A673 (cell line): ENCODE data around the gene ADCYAP1. TPM values are rescaled to one million over a fixed set of nuclear protein-coding genes. Genes with fewer than 3 reads are reported as not detected.

Experiments
- BruUV-seq: library from RNA; stranded (reverse); fragments of 400-500 nt; replicated peaks from 2 replicates; lab custom pipeline; 2021; lab: Mats Ljungman, UMichigan
- CTCF ChIA-PET: fragments of 300-600 bp; sonication (Branson Sonifier 250); formaldehyde crosslinking; loops from one replicate; lab custom pipeline; 2022; ENCODE audit warnings: antibody characterized with exemption; lab: Charles Lee
- POLR2A ChIA-PET: fragments of 300-600 bp; sonication (Branson Sonifier 250); formaldehyde crosslinking; loops from one replicate; lab custom pipeline; 2022; ENCODE audit warnings: antibody characterized with exemption; ENCODE audit not compliant: low non-redundant PET; lab: Charles Lee
- DNase-seq: peaks from one replicate; pipeline ENCODE4 v3.0.0-alpha.2; 2015; ENCODE audit warnings: low spot score
- H3K27ac ChIP-seq: fragments of 200-600 bp; sonication (generic); 2 replicates; pipeline ENCODE4 v1.5.1; 2016; ENCODE audit warnings: mixed run types, low read depth, mild to moderate bottlenecking, mixed read lengths, antibody characterized with exemption, low read length; ENCODE audit not compliant: poor library complexity, severe bottlenecking
- H3K27me3 ChIP-seq: fragments of 200-600 bp; sonication (generic); replicated peaks from 2 replicates; pipeline ENCODE4 v1.6.1; 2017; ENCODE audit warnings: mixed run types, low read depth, mild to moderate bottlenecking, mixed read lengths, antibody characterized with exemption, low read length; ENCODE audit not compliant: insufficient read depth, poor library complexity
- H3K36me3 ChIP-seq: fragments of 200-600 bp; sonication (generic); 2 replicates; pipeline ENCODE4 v1.6.1; 2016; ENCODE audit warnings: mixed run types, mild to moderate bottlenecking, mixed read lengths, antibody characterized with exemption, low read length; ENCODE audit not compliant: insufficient read depth, poor library complexity, severe bottlenecking
- H3K4me1 ChIP-seq: fragments of 200-600 bp; sonication (generic); 2 replicates; pipeline ENCODE4 v1.6.1; 2017; ENCODE audit warnings: mixed run types, mild to moderate bottlenecking, mixed read lengths, antibody characterized with exemption, low read length; ENCODE audit not compliant: insufficient read depth, poor library complexity, severe bottlenecking
- H3K4me3 ChIP-seq: fragments of 200-600 bp; sonication (generic); 2 replicates; pipeline ENCODE4 v1.5.1; 2016; ENCODE audit warnings: low read depth, mixed run types, mild to moderate bottlenecking, mixed read lengths, low read length; ENCODE audit not compliant: poor library complexity, severe bottlenecking
- H3K9me3 ChIP-seq: fragments of 200-600 bp; sonication (generic); 2 replicates; pipeline ENCODE4 v1.6.1; 2016; ENCODE audit warnings: mixed run types, low read depth, mild to moderate bottlenecking, mixed read lengths, antibody characterized with exemption, low read length; ENCODE audit not compliant: poor library complexity, severe bottlenecking
- EZH2 ChIP-seq: fragments of 200-600 bp; sonication (generic); IDR thresholded peaks from 2 replicates; pipeline ENCODE4 v1.6.1; 2017; ENCODE audit warnings: borderline replicate concordance, low read depth, mild to moderate bottlenecking, mixed read lengths, antibody characterized with exemption, low read length; ENCODE audit not compliant: poor library complexity, severe bottlenecking
- intact Hi-C: fragments of 100-400 bp; cut with micrococcal nuclease; formaldehyde crosslinking; loops from one replicate; pipeline ENCODE4 v1.10.0; 2022; ENCODE audit not compliant: unreplicated experiment
- total RNA-seq: library from RNA; stranded (reverse); gene quantifications from 2 replicates; pipeline ENCODE4 v1.2.3, GENCODE V29; 2021
- TF ChIP-seq, protein P1 (sequence below): fragments of 300-800, 200-600 bp; sonication (generic); conservative IDR thresholded peaks from 2 replicates; pipeline ENCODE4 v1.5.1; 2017; ENCODE audit warnings: low read depth, mild to moderate bottlenecking, antibody characterized with exemption, low read length, moderate library complexity, mixed read lengths

ADCYAP1 gene
- total RNA-seq, 1 experiment from 2014 or later = not detected

DNA sequence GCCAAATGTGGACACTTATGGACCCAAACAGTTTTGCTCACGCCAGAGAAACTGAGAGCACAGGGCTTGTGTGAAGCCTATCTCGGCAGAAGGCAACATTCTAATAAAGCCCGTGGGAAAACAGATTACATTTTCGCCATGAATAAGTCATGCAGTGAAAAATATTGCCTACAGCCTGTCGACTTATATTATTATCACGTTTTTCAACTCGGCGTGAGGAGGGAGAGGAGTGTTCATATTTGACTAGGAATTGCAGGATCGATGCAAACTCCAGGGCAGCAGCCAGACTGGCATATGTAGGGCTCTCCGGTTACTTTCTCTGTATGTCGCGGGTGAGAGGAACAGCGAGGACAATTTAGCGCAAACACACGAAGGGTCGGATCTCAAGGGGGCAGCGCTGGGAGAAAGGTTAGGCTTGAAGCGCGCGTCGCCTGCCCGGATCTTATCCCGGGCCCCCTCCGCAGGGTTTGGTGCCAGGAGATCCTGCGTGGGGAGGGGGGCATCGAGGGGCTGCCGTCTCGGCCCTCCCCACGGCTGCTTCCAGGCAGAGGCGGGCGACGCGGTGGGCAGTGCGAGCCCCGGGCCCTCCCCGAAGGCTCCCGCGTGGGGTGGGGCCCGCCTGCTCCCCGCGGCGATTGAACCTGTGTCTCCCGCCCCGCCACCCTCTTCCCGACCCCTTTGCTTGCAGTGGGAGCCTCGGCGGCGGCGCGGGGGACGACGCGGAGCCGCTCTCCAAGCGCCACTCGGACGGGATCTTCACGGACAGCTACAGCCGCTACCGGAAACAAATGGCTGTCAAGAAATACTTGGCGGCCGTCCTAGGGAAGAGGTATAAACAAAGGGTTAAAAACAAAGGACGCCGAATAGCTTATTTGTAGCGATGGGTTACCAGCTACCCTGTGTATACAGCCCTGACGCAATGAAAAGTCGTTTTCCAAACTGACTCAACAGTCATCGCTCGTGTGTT is 4.4 kb downstream of the ADCYAP1 start:
- ChIA-PET CTCF (no interaction called here), POLR2A (no interaction called here)
- Histone ChIP-seq H3K9me3 (no peaks in the 10 kb centered on the region), H3K4me1 (peaks cover 14% of the 10 kb centered on the region), H3K4me3 (no peak overlapping the region), H3K36me3 (no peaks in the 10 kb centered on the region), H3K27me3 (peaks cover 100% of the 10 kb centered on the region), H3K27ac (no peak overlapping the region)
- DNase-seq = no peak
- intact Hi-C loops = no loop called here
- TF ChIP-seq, protein P1, sequence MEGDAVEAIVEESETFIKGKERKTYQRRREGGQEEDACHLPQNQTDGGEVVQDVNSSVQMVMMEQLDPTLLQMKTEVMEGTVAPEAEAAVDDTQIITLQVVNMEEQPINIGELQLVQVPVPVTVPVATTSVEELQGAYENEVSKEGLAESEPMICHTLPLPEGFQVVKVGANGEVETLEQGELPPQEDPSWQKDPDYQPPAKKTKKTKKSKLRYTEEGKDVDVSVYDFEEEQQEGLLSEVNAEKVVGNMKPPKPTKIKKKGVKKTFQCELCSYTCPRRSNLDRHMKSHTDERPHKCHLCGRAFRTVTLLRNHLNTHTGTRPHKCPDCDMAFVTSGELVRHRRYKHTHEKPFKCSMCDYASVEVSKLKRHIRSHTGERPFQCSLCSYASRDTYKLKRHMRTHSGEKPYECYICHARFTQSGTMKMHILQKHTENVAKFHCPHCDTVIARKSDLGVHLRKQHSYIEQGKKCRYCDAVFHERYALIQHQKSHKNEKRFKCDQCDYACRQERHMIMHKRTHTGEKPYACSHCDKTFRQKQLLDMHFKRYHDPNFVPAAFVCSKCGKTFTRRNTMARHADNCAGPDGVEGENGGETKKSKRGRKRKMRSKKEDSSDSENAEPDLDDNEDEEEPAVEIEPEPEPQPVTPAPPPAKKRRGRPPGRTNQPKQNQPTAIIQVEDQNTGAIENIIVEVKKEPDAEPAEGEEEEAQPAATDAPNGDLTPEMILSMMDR = no peak
- peak; percentile 91 for TF ChIP-seq EZH2
- no TSS peak for BruUV-seq

DNA sequence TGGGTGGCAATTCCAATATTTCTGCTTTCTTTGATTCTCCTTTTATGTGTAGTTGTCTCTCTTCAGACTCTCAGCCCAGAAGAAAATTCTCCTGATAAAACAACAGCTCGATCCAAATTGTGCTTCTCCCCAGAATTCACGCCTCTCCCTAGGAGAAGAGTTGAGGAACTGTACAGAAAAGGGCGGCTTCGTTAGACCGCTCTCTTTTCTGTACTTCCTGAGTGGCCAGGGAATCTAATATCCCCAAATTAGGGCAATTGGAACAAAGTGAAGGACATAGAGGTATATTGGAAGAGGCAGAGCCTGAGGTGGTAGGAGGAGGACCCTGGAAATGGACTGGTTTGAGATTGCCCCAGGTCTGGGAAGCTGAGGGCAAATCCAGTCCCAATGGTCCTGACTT is 5.6 kb downstream of the ADCYAP1 start:
- no peaks in the 10 kb centered on the region for H3K9me3 ChIP-seq
- DNase-seq = no peak
- no TSS peak for BruUV-seq
- POLR2A ChIA-PET = no interaction called here
- peaks cover 14% of the 10 kb centered on the region for H3K4me1 ChIP-seq
- CTCF ChIA-PET = no interaction called here
- H3K27ac ChIP-seq = no peak overlapping the region
- no peak for TF ChIP-seq EZH2
- TF ChIP-seq, protein P1 = no peak
- H3K27me3 ChIP-seq = peaks cover 92% of the 10 kb centered on the region
- no peak overlapping the region for H3K4me3 ChIP-seq
- intact Hi-C loops = no loop called here
- no peaks in the 10 kb centered on the region for H3K36me3 ChIP-seq

DNA sequence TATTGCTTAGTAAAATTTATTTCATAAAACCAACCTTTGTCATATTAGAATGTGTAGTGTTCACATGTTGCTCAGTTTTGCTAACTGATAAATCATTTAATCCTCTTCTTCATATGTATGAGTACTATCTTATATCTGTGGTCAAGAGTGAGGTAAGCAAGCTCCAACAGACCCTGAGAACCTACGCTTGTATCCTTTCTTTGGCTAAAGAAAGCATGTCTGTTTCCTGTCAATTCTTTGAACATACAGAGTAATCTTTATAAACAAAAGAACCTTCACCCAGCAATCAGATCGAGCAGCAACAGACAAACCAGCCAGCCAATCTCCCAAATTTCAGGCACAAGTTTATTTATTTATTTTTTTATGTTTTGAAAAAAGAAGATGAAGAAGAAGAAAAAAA is 6.4 kb downstream of the ADCYAP1 start:
- ChIA-PET POLR2A (no interaction called here), CTCF (no interaction called here)
- Histone ChIP-seq H3K9me3 (no peaks in the 10 kb centered on the region), H3K4me1 (peaks cover 14% of the 10 kb centered on the region), H3K4me3 (no peak overlapping the region), H3K27me3 (peaks cover 87% of the 10 kb centered on the region), H3K27ac (no peak overlapping the region), H3K36me3 (no peaks in the 10 kb centered on the region)
- no TSS peak for BruUV-seq
- intact Hi-C loops = no loop called here
- TF ChIP-seq, protein P1 = no peak
- TF ChIP-seq EZH2 = no peak
- no peak for DNase-seq
